K562 (cell line): Measurements from ENCODE around the gene AGO4. TPM values are rescaled to one million over a fixed set of nuclear protein-coding genes. Genes with fewer than 3 reads are reported as not detected.

Experiments used
- ATAC-seq: fragments of 200-7000 bp; cut with Tn5 transposase; 3 replicates; pipeline ENCODE4 v1.9.1; 2020; ENCODE audit warnings: moderate library complexity
- BruUV-seq: library from RNA; stranded (reverse); fragments of 400-500 nt; replicated peaks from 2 replicates; lab custom pipeline; 2021; lab: Mats Ljungman, UMichigan
- CTCF ChIA-PET: fragments of 300-600 bp; formaldehyde crosslinking; extraction: SDS; loops from one replicate; lab custom pipeline; 2021; ENCODE audit warnings: low intra/inter-chr PET ratio; lab: Yijun Ruan, JAX
- POLR2A ChIA-PET: fragments of 300-600, 350-650 bp; sonication (Branson Sonifier 250); formaldehyde crosslinking; extraction: SDS; loops from one replicate; lab custom pipeline; 2021; ENCODE audit warnings: antibody characterized with exemption, inconsistent platforms; lab: Yijun Ruan, JAX
- DNase-seq, 4 experiments: peaks; one replicate each; pipeline versions ENCODE4 v3.0.0 to v3.0.0-alpha.2; 2011 to 2018; ENCODE audit warnings: low spot score in 3 of 4, mixed read lengths in 3 of 4; ENCODE audit errors: extremely low read depth in 1 of 4
- FAIRE-seq: peaks from 2 replicates; lab custom pipeline; 2011; peaks lifted over from hg19 to GRCh38; lab: Jason Lieb, UNC
- H2AFZ ChIP-seq: 2 replicates; pipeline ENCODE4 v1.6.0; 2011; ENCODE audit warnings: low read depth, low read length, control low read depth, inconsistent platforms
- H3K27ac ChIP-seq: fragments of 200-600 bp; 3 replicates; pipeline ENCODE4 v1.8.0; 2011; ENCODE audit warnings: low read depth, mild to moderate bottlenecking, control low read depth, inconsistent platforms, low read length, moderate library complexity, mixed read lengths; ENCODE audit errors: extremely low read depth
- H3K27me3 ChIP-seq, 2 experiments: fragments of 300-600 bp in 1 of 2; 2 replicates in 1 of 2; 3 replicates in 1 of 2; pipeline versions ENCODE4 v1.6.0 to v1.8.0; 2011; ENCODE audit warnings: inconsistent platforms in 2 of 2, low read length in 2 of 2, mild to moderate bottlenecking in 1 of 2, mixed read lengths in 1 of 2, moderate library complexity in 1 of 2; ENCODE audit not compliant: control insufficient read depth in 2 of 2, insufficient read depth in 2 of 2
- H3K36me3 ChIP-seq: fragments of 300-600 bp; 3 replicates; pipeline ENCODE4 v1.8.0; 2011; ENCODE audit warnings: mild to moderate bottlenecking, low read length, inconsistent platforms; ENCODE audit not compliant: control insufficient read depth, insufficient read depth
- H3K4me1 ChIP-seq, 2 experiments: fragments of 200-600 bp in 1 of 2; replicated peaks in 1 of 2; 2 replicates in 1 of 2; 3 replicates in 1 of 2; pipeline versions ENCODE4 v1.5.1 to v1.8.0; 2011; ENCODE audit warnings: inconsistent platforms in 2 of 2, low read length in 2 of 2, mild to moderate bottlenecking in 1 of 2, mixed read lengths in 1 of 2, moderate library complexity in 1 of 2; ENCODE audit not compliant: control insufficient read depth in 2 of 2, insufficient read depth in 2 of 2
- H3K4me2 ChIP-seq: 2 replicates; pipeline ENCODE4 v1.6.1; 2011; ENCODE audit warnings: low read length, control low read depth, inconsistent platforms, mixed read lengths; ENCODE audit not compliant: insufficient read depth
- H3K4me3 ChIP-seq: fragments of 200-600 bp; sonication (generic), shearing (Covaris generic); 2 replicates; pipeline ENCODE4 v1.5.1; 2016; ENCODE audit warnings: control low read depth, inconsistent platforms
- H3K79me2 ChIP-seq: fragments of 200-600 bp; 3 replicates; pipeline ENCODE4 v1.8.0; 2011; ENCODE audit warnings: low read length, inconsistent platforms; ENCODE audit not compliant: control insufficient read depth, insufficient read depth
- H3K9ac ChIP-seq, 2 experiments: 2 replicates each; pipeline versions ENCODE4 v1.6.0 to v1.6.1; 2011; ENCODE audit warnings: low read depth in 2 of 2, low read length in 2 of 2, control low read depth in 1 of 2, inconsistent platforms in 1 of 2, mild to moderate bottlenecking in 1 of 2, mixed read lengths in 1 of 2; ENCODE audit not compliant: insufficient read depth in 1 of 2
- H3K9me1 ChIP-seq: one replicate; pipeline ENCODE4 v1.6.0; 2011; ENCODE audit warnings: inconsistent platforms, mild to moderate bottlenecking, low read length, moderate library complexity; ENCODE audit not compliant: control insufficient read depth, insufficient read depth
- H3K9me3 ChIP-seq: replicated peaks from 2 replicates; pipeline ENCODE4 v1.5.1; 2011; ENCODE audit warnings: low read depth, low read length, inconsistent platforms; ENCODE audit not compliant: control insufficient read depth, insufficient read depth
- H4K20me1 ChIP-seq: replicated peaks from 2 replicates; pipeline ENCODE4 v1.6.1; 2011; ENCODE audit warnings: low read length, inconsistent platforms, mixed read lengths; ENCODE audit not compliant: control insufficient read depth, insufficient read depth
- CSDE1 ChIP-seq, 2 experiments: fragments of 450-650 bp; IDR thresholded peaks; 2 replicates each; pipeline ENCODE4 v1.6.1; 2016; ENCODE audit warnings: mild to moderate bottlenecking in 1 of 2
- CXXC5 ChIP-seq: fragments of 250-450 bp; sonication (Bioruptor Pico); IDR thresholded peaks from 2 replicates; pipeline ENCODE4 v1.8.0; 2022; ENCODE audit warnings: inconsistent platforms, mild to moderate bottlenecking, moderate library complexity
- HSF4 ChIP-seq: fragments of 250-450 bp; sonication (Bioruptor Pico); IDR thresholded peaks from 2 replicates; pipeline ENCODE4 v2.1.2; 2022; ENCODE audit warnings: mild to moderate bottlenecking, moderate library complexity, borderline replicate concordance
- KAT2B ChIP-seq: IDR thresholded peaks from one replicate; pipeline ENCODE4 v1.6.1; 2012; ENCODE audit warnings: low read depth, mild to moderate bottlenecking, control low read depth, inconsistent platforms, low read length, moderate library complexity
- NR1H2 ChIP-seq: sonication (generic); formaldehyde crosslinking; IDR thresholded peaks from 2 replicates; pipeline ENCODE4 v1.4.0; 2020; ENCODE audit warnings: mild to moderate bottlenecking, missing genetic modification reagents
- PHF20 ChIP-seq: fragments of 450-650 bp; IDR thresholded peaks from 2 replicates; pipeline ENCODE4 v1.6.1; 2018; ENCODE audit not compliant: partially characterized antibody
- POLR2H ChIP-seq: IDR thresholded peaks from 2 replicates; pipeline ENCODE4 v1.6.1; 2016; ENCODE audit warnings: missing genetic modification characterization, low read depth, mild to moderate bottlenecking, control low read depth, missing compliant biosample characterization, moderate library complexity
- RAD21 ChIP-seq, 2 experiments: fragments of 250-450 bp in 1 of 2; fragments of 450-650 bp in 1 of 2; sonication (Bioruptor Pico) in 1 of 2; formaldehyde crosslinking in 1 of 2; IDR thresholded peaks in 1 of 2; conservative IDR thresholded peaks in 1 of 2; 2 replicates each; pipeline versions ENCODE4 v1.4.0 to v1.8.0; 2020 to 2022; ENCODE audit warnings: mild to moderate bottlenecking in 2 of 2, moderate library complexity in 1 of 2
- RBM17 ChIP-seq: fragments of 200-400 bp; formaldehyde crosslinking; IDR thresholded peaks from 2 replicates; pipeline ENCODE4 v1.6.1; 2017; ENCODE audit warnings: low read depth, mild to moderate bottlenecking, low read length, borderline replicate concordance
- TAF1 ChIP-seq: IDR thresholded peaks from 2 replicates; pipeline ENCODE4 v1.6.1; 2011; ENCODE audit warnings: mild to moderate bottlenecking, low read length, moderate library complexity; ENCODE audit not compliant: insufficient read depth, control insufficient read depth, severe bottlenecking; ENCODE audit errors: extremely low read depth
- TEAD2 ChIP-seq: fragments of 450-650 bp; IDR thresholded peaks from 2 replicates; pipeline ENCODE4 v1.6.1; 2016; ENCODE audit warnings: missing genetic modification characterization, control low read depth, missing compliant biosample characterization
- ZNF766 ChIP-seq: fragments of 200-800 bp; sonication (Bioruptor generic); conservative IDR thresholded peaks from 2 replicates; pipeline ENCODE4 v1.6.1; 2016; ENCODE audit warnings: missing genetic modification characterization, missing compliant biosample characterization
- WGBS: fragments of 100-300 bp; shearing (Covaris generic); methylation state at CpG from one replicate; pipeline ENCODE4 v1.1.6; 2016; ENCODE audit warnings: low coverage, mixed read lengths; ENCODE audit not compliant: insufficient coverage; ENCODE audit errors: missing lambda C conversion rate; 5-methylcytosine and 5-hydroxymethylcytosine counted together
- in situ Hi-C: fragments of 300-500 bp; cut with MboI; formaldehyde crosslinking; loops from 4 replicates; pipeline ENCODE4 v1.15.0; 2018; ENCODE audit warnings: inconsistent platforms, mixed read lengths
- intact Hi-C: fragments of 100-400 bp; cut with micrococcal nuclease; formaldehyde crosslinking; loops from 2 replicates; pipeline ENCODE4 v1.14.2; 2022
- polyA plus RNA-seq, 8 experiments: library from polyadenylated mRNA; depleted of rRNA in 4 of 8; stranded (reverse) in 5 of 8; unstranded in 3 of 8; fragments of >200 nt; fragmentation: Nextera tagmentation in 2 of 8; fragmentation: Illumina TruSeq in 1 of 8; extraction: Ambion mirVana in 2 of 8; extraction: Trizol in 1 of 8; gene quantifications; 2 replicates each; pipeline versions ENCODE4 v1.2.1 to v1.2.3, GENCODE V29; 2011 to 2014; ENCODE audit warnings: inconsistent platforms in 1 of 8, missing spikeins in 1 of 8
- total RNA-seq, 7 experiments: library from RNA; depleted of rRNA in 6 of 7; stranded (reverse); fragments of >200 nt in 6 of 7; fragmentation: Illumina TruSeq in 2 of 7; extraction: Trizol in 2 of 7; gene quantifications; 2 replicates each; pipeline versions ENCODE4 v1.2.1 to v1.2.3, GENCODE V29; 2011 to 2021; ENCODE audit warnings: low replicate concordance in 1 of 7
- TF ChIP-seq, protein P1 (sequence below), 2 experiments: IDR thresholded peaks; 2 replicates each; pipeline ENCODE4 v1.6.1; 2012; ENCODE audit warnings: improper control_type of control experiment in 2 of 2, low read depth in 2 of 2, low read length in 2 of 2, borderline replicate concordance in 1 of 2

The AGO4 gene
- total and polyA plus RNA-seq, 9 of the 15 experiments (the other 6 are each of a cell fraction or from before 2014, with no cell fraction given) = 1.3 to 10.5 (median 6.5) TPM

DNA sequence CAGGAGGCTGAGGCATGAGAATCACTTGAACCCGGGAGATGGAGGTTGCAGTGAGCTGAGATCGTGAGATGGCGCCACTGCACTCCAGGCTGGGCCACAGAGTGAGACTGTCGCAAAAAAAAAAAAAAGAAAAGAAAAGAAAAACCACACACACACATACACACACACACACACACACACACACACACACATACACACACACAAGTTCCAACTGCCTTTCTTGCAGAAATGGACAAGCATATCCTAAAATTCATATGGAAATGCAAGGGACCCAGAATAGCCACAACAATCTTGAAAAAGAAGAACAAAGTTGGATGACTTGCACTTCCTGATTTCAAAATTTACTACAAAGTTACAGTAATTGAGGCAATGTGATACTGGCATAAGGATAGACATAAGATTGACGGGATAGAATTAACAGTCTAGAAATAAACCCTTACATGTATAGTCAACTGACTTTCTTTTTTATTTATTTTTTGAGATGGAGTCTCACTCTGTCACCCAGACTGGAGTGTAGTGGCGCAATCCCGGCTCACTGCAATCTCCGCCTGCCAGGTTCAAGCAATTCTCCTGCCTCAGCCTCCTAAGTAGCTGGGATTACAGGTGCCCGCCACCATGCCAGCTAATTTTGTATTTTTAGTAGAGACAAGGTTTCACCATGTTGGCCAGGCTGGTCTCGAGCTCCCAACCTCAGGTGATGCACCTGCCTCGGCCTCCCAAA is 7.5 kb upstream of the AGO4 start (continued):
- TF ChIP-seq RAD21 (CRISPR knock-in tag; conservative IDR thresholded peaks at IDR 0.05 in 1 of 2, IDR thresholded peaks at IDR 0.05 in 1 of 2) = 0 out of 4 replicates have a peak, but pooled peaks of 1 of the 2 experiments have one; percentile 14

DNA sequence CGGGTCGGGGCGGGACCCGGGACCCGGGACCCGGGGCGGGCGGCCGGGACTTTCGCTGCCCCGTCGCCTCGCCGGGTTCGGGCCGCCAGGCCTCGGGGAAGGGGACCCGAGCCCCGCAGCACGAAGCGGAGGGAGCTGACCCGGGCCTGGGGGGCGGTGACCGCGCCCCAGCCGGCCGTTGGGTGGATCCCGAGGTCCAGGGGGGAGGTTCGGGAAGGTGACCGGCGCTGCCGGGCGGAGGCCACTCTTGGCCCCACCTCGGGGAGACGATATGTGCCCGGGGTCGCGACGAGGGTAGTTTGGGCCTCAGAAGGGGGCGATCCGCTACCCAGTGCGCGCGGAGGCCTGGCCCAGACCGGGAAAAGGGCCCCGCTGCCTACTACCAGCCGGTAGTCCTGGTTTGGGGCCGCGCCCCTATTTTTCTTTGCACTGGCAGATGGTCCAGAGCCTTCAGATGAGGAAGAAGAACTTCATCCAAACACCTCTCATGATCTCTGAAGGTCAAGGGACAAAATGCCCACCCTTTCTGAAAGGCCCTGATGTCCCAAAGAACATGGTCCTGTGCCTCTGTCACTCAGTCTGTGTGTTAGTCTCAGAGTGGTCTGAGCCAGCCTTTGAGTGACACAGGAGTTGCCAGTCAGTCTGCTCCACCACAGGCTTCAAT is 766 bp downstream of the AGO4 start:
- Histone ChIP-seq H3K4me3 (peak overlapping the region; percentile 78), H3K4me1 (peaks cover 24 to 26% of the 10 kb centered on the region in 2 experiments), H3K9me1 (no peaks in the 10 kb centered on the region), H3K4me2 (peak overlapping the region; percentile 90), H2AFZ (peak overlapping the region; percentile 87), H3K27ac (peak overlapping the region; percentile 77), H3K27me3 (no peaks in the 10 kb centered on the region), H3K9ac (peak overlapping the region; percentile 85 to 98), H3K9me3 (no peaks in the 10 kb centered on the region), H4K20me1 (no peaks in the 10 kb centered on the region), H3K36me3 (no peaks in the 10 kb centered on the region), H3K79me2 (peaks cover 9% of the 10 kb centered on the region; the same call in 2 of the 3 replicates)
- BruUV-seq = no TSS peak
- in situ Hi-C loops = no loop called here
- intact Hi-C loops = no loop called here
- ChIA-PET POLR2A (interaction anchor here (0.6 to 0.7 kb wide), 2 partner anchors 22 to 1706 kb away, joined by 3 read pairs; no protein-coding TSS in a partner anchor), CTCF (interaction anchor here (0.6 to 0.7 kb wide), 2 partner anchors 236 to 949 kb away, joined by 3 to 4 read pairs; no protein-coding TSS in a partner anchor)
- ATAC-seq (peak; percentile 78), FAIRE-seq (peak; percentile 67), DNase-seq (peak; percentile 50 to 79 (median 70))
- 2% methylated on average over 31 of the region's 49 CpGs for WGBS
- no peak for TF ChIP-seq CSDE1 (IDR thresholded peaks at IDR 0.05)
- TF ChIP-seq RAD21 (CRISPR knock-in tag; conservative IDR thresholded peaks at IDR 0.05 in 1 of 2, IDR thresholded peaks at IDR 0.05 in 1 of 2) = no peak
- TF ChIP-seq CXXC5 (CRISPR knock-in tag) = no peak
- no peak for TF ChIP-seq RBM17
- TF ChIP-seq HSF4 = no peak
- TF ChIP-seq TAF1 = peak; percentile 25
- no peak for TF ChIP-seq NR1H2
- TF ChIP-seq, protein P1, sequence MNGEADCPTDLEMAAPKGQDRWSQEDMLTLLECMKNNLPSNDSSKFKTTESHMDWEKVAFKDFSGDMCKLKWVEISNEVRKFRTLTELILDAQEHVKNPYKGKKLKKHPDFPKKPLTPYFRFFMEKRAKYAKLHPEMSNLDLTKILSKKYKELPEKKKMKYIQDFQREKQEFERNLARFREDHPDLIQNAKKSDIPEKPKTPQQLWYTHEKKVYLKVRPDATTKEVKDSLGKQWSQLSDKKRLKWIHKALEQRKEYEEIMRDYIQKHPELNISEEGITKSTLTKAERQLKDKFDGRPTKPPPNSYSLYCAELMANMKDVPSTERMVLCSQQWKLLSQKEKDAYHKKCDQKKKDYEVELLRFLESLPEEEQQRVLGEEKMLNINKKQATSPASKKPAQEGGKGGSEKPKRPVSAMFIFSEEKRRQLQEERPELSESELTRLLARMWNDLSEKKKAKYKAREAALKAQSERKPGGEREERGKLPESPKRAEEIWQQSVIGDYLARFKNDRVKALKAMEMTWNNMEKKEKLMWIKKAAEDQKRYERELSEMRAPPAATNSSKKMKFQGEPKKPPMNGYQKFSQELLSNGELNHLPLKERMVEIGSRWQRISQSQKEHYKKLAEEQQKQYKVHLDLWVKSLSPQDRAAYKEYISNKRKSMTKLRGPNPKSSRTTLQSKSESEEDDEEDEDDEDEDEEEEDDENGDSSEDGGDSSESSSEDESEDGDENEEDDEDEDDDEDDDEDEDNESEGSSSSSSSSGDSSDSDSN (IDR thresholded peaks at IDR 0.05; ENCODE audit: borderline replicate concordance in 1 of 2, low read depth in 2 of 2, low read length in 2 of 2) = peak; percentile 71 to 78; a peak in 3 of 4 replicates
- no peak for TF ChIP-seq TEAD2
- TF ChIP-seq KAT2B = no peak
- TF ChIP-seq POLR2H (tag) = no peak
- TF ChIP-seq ZNF766 (CRISPR knock-in tag) = no peak
- peak; percentile 30 for TF ChIP-seq PHF20
